HG03139 (cell line): ENCODE data around the gene ZNF212.

Source experiments
- ATAC-seq: cut with Tn5 transposase; IDR thresholded peaks from one replicate; pipeline ENCODE4 v1.9.1; 2021; ENCODE audit not compliant: unreplicated experiment

ZNF212 gene

GRCh38 chr7:149239345-149240143 is at the start of gene ZNF212:
ZNF212 (plus strand) TSS chr7:149239651; CDS start chr7:149239779, 128 bp downstream.
- ATAC-seq, result peak; percentile 100

DNA sequence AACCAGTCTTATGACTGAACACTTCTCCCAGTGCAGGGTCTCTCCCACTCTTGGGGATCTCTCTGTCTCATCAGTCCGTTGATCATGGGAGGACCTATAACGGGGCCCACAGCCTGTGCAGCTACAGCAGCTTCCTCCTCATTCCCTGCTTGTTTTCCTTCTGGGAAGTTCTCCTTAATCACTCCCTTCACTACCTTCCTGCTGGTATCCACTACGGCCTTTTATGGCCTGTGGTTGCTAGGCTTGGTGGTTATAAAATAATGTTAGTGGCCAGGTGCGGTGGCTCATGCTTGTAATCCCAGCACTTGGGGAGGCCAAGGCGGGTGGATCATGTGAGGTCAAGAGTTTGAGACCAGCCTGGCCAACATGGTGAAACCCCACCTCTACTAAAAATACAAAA is 47.6 kb upstream of the ZNF212 start:
- no peak for ATAC-seq

DNA sequence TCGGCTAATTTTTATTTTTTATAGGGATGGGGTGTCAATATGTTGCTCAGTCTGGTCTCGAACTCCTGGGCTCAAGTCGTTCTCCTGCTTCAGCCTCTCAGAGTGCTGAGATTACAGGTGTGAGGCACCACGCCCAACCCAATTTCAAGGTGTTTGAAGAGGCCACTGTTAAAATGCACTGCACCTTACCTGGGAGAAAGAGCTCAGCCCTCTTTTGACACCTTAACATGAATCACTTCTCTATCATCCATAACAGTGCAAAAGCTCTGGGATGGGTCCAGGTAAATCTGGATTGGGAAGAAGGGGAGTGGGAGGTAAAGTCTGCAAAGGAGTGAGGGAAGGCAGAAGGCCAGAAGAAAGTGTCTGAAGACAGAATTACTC is 44.7 kb upstream of the ZNF212 start:
- ATAC-seq, result no peak

DNA sequence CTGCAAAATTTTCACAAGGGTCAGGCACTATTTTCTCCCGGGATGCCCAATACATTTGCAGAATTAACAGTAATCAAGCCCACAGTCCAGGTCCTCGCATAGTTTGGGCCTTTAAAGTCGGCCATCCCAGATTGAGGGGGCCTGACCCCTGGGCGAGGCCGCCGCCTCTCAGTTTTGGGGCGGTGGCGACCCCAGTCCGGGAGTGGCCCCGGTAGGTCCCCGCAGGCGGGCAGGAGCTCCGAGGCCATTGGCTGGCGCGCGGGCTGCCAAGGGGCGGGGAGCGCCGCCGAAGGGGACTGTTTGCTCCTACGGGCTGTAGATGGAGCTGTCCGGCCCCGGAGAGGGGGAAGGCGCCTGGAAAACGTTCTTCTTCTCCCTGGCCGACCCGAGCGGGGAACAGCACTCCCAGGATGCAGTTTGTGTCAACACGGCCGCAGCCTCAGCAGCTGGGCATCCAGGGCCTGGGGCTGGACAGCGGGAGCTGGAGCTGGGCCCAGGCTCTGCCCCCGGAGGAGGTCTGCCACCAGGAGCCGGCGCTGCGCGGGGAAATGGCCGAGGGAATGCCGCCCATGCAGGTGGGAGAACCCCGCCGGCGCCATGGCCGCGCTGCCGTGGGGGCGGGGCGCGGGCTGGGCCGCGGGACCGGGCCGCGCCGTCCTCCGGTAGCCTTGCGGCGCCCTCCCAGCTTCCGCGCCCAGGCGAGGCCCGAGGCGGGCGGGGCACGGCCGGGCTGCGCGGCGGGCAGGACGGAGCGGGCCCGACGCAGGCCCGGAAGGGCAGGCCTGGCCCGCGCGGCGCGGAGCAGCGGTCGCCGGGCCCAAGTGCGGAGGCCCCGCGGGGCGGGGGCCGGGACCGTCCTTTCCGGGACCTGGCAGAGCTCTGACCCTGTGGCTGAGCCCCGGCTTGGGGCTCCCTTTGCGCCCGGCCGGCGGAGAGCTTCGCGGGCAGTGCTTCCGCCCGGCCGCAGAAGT is 44.0 kb upstream of the ZNF212 start, which contains the start of gene ZNF282:
TSS of gene ZNF282 (plus strand) at position 367 of the 971 bp plus-strand sequence. CDS start at position 411, 44 bp downstream.
- ATAC-seq, result peak; percentile 89

- ATAC-seq, result peak; percentile 9
Observed at GRCh38 chr7:149196151-149196704, 43.2 kb upstream of the ZNF212 start.

DNA sequence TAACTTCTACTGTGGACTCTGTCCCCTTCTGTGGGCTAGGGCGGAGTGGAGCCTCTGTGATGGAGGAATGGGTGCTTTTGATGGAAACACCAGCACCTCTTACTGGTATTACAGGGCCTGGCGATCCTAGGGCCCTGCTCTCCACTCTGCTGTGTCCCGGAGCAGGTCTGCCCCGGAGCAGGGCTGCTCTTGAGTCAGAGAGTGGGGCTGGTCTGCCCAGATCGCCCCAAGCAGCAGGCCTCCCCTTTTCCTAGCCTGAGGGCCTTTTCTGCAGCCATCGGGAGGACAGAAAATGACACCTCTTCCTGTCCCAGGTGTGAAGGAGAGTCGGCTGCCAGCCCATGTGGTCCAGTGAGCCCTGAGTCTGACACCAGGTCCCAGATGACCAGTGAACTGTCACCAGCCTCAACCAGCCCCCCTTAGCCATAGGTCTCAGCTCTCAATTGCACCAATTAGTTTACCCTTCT is 42.7 kb upstream of the ZNF212 start:
- ATAC-seq, result peak; percentile 15

DNA sequence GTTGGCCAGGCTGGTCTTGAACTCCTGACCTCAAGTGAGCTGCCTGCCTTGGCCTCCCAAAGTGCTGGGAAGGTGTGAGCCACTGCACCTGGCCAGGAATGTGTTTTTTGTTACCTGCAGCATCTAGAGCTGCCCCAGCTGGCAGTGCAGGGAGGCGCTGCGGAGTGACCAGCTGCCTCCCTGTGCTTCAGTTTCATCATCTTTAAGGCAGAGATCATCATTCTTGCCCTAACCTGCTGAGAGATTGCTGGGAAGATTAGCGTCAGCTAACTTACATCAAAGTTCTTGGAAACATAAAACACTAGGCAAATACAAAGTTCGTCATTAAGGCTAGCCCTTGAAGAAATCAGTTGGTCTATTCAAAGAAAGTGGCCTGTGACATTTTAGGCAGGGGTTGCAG is 41.8 kb upstream of the ZNF212 start:
- no peak for ATAC-seq

- no peak for ATAC-seq
Observed at GRCh38 chr7:149198161-149198816, 41.2 kb upstream of the ZNF212 start.

GRCh38 chr7:149199234-149199995 is 40.0 kb upstream of the ZNF212 start:
- no peak for ATAC-seq

DNA sequence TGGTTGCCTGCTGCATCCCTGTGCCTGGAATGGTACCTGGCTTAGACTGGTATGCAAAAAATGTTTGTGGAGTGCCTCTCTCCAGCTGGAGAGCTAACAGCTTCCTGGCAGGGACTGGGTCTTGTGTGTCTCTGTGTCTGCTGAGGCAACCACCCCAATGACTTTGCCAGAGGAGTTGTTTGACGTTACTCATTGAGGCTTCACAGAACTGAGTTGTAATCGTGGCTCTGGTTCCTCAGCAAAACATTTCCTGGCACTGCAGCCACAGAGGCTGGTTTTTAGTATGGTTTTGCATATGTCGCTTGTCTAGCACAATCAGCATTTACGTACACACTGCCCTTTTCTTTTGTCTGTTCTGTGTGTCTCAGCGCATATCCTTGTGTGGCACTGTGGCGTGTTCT is 36.6 kb upstream of the ZNF212 start:
- ATAC-seq, result no peak

DNA sequence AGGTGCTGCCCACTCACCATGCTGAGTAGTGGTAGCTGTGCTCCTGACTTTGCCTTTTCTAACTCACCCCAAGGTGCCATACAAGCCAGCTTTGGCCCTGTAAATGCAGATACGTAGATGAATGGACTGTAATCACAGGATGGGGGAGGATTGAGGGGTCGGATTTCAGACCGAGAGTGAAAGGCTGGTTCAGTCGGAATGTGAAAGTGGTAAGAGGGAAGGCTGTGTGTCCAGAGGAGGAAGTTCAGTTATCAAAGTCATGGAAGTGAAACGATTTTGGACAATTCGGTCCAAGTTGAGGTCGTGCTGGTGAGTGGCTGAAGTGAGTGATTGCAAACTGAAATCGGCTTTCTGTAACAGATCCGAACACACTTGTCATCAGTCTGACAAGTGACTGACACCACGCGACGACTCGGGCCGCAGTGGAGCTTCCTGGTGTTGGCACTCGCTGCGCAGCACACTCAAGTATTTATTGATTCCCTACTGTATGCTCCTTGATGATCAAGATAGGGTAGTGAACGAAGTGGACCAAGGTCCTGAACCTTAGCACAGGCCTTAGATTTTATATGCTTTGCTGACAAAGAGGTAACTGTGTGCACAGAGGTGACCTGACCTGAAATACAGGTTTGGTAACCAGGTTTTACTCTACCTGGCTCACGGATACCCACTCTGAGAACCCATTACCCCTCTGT is 33.6 kb upstream of the ZNF212 start:
- ATAC-seq, result no peak

GRCh38 chr7:149207324-149208035 is 32.0 kb upstream of the ZNF212 start:
- no peak for ATAC-seq

GRCh38 chr7:149209518-149210269 is 29.8 kb upstream of the ZNF212 start:
- no peak for ATAC-seq

DNA sequence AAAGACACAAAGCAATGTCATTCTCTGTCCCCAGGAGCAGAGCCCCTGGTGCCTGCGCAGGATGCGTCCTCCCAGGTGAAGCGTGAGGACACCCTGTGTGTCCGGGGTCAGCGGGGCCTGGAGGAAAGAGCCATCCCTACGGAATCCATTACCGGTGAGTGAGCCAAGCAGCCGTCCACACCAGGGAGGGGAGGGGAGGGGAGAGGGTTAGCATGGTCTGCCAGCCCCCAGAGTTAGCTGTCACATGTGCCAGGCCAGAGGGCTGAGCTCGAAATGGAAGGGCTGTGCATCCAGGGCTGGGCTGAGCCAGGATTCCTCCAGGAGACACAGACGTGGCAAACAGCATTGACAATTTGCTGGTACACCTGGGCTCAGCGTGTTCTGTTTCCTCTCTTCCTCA is 28.9 kb upstream of the ZNF212 start:
- ATAC-seq, result no peak

DNA sequence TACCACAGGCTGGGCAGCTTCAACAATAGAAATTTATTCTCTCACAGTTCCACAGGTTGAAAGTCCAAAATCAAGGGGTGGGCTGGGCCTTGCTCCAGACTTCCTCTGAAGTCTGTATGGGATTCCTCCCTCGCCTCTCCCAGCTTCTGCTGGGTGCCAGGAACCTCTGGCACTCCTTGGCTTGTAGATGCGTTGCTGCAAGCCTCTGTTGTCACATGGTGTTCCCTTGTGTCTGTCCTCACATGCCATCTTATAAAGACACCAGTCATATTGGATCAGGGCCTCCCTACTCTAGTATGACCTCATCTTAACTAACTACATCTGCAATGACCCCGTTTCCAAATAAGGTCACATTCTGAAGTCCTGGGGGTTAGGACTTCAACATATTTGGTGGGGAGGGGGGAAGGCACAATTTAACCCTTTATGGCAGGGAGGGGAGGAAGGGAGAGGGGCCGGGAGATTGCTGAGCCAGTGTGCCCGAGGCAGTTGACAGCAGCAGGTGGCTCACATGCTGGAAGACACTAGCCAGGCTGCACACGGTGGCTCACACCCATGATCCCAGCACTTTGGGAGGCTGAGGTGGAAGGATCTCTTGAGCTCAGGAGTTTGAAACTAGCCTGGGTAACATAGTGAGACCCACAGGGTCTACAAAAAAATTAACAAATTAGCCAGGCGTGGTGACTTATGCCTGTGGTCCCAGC is 25.3 kb upstream of the ZNF212 start:
- no peak for ATAC-seq

DNA sequence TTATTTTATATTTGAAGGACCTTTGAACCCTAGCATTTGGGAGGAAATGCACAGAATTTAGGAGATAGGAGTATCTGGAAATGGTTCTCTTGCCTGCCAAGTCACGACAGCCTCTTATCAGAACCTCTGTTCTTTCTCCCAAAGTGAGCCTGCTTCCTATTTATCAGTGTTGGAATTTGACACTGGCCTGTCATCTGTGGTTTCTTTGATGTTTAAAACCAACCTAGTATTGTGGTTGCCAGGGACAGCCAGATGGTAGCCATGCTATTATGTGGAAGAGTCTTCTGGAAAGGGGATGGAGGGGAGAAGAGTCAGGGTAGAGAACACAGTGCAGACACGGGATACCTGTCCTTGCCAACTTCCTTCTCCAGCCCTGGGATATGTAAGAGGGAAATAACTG is 23.0 kb upstream of the ZNF212 start:
- ATAC-seq, result no peak

DNA sequence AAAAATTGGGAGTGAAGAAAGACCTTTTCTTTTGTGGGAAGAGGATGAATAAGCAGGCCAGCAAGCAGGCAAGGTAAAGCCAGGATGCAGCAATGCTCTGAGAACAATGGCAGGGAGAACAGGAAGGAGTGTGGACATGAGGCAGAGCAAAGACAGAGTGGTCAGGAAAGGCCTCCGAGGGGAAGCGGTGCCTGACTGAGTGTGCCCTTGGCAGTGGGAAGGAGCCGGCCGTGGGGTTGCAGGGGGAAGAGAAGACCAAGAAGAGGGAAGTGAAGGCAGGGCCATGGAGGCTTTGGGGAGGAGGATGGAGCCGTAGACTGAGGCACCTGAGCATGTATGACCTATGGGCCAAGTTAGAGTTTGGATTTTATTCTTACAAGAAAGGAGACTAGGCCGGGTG is 21.9 kb upstream of the ZNF212 start:
- no peak for ATAC-seq
